K562 (cell line): ENCODE data around the gene CEND1. TPM values are rescaled to one million over a fixed set of nuclear protein-coding genes. Genes with fewer than 3 reads are reported as not detected.

Experiments
- ADNP ChIP-seq: fragments of 200-800 bp; sonication (Bioruptor generic); IDR thresholded peaks from 2 replicates; pipeline ENCODE4 v1.6.1; 2016; ENCODE audit warnings: missing genetic modification characterization, missing compliant biosample characterization
- CHD2 ChIP-seq: IDR thresholded peaks from 2 replicates; pipeline ENCODE4 v1.6.1; 2011; ENCODE audit warnings: low read depth, low read length
- L3MBTL2 ChIP-seq: fragments of 450-650 bp; IDR thresholded peaks from 2 replicates; pipeline ENCODE4 v1.6.1; 2016; ENCODE audit warnings: mild to moderate bottlenecking, moderate library complexity
- NR4A1 ChIP-seq, 2 experiments: fragments of 250-450 bp in 1 of 2; fragments of 450-650 bp in 1 of 2; sonication (Bioruptor Pico) in 1 of 2; IDR thresholded peaks; 2 replicates each; pipeline versions ENCODE4 v1.4.0 to v1.6.1; 2016 to 2020; ENCODE audit warnings: mild to moderate bottlenecking in 2 of 2, missing compliant biosample characterization in 1 of 2, missing genetic modification characterization in 1 of 2, moderate library complexity in 1 of 2
- ZNF695 ChIP-seq: fragments of 450-650 bp; formaldehyde crosslinking; IDR thresholded peaks from 2 replicates; pipeline ENCODE4 v1.4.0; 2020; ENCODE audit warnings: mild to moderate bottlenecking, moderate library complexity
- polyA plus RNA-seq, 8 experiments: library from polyadenylated mRNA; depleted of rRNA in 4 of 8; stranded (reverse) in 5 of 8; unstranded in 3 of 8; fragments of >200 nt; fragmentation: Nextera tagmentation in 2 of 8; fragmentation: Illumina TruSeq in 1 of 8; extraction: Ambion mirVana in 2 of 8; extraction: Trizol in 1 of 8; gene quantifications; 2 replicates each; pipeline versions ENCODE4 v1.2.1 to v1.2.3, GENCODE V29; 2011 to 2014; ENCODE audit warnings: inconsistent platforms in 1 of 8, missing spikeins in 1 of 8
- total RNA-seq, 7 experiments: library from RNA; depleted of rRNA in 6 of 7; stranded (reverse); fragments of >200 nt in 6 of 7; fragmentation: Illumina TruSeq in 2 of 7; extraction: Trizol in 2 of 7; gene quantifications; 2 replicates each; pipeline versions ENCODE4 v1.2.1 to v1.2.3, GENCODE V29; 2011 to 2021; ENCODE audit warnings: low replicate concordance in 1 of 7
- TF ChIP-seq, protein P1 (sequence below): fragments of 450-650 bp; IDR thresholded peaks from 2 replicates; pipeline ENCODE4 v1.6.1; 2017; ENCODE audit warnings: antibody characterized with exemption, mild to moderate bottlenecking
- TF ChIP-seq, protein P2 (sequence below): fragments of 450-650 bp; IDR thresholded peaks from 2 replicates; pipeline ENCODE4 v1.6.1; 2016; ENCODE audit warnings: antibody characterized with exemption
- TF ChIP-seq, protein P3 (sequence below): fragments of 450-650 bp; formaldehyde crosslinking; IDR thresholded peaks from 2 replicates; pipeline ENCODE4 v1.4.0; 2022; ENCODE audit warnings: mild to moderate bottlenecking, moderate library complexity
- TF ChIP-seq, protein P4 (sequence below): fragments of 150-350 bp; IDR thresholded peaks from 2 replicates; pipeline ENCODE4 v1.6.1; 2014; ENCODE audit warnings: low read depth, mild to moderate bottlenecking, low read length, borderline replicate concordance
- TF ChIP-seq, protein P5 (sequence below): sonication (generic); formaldehyde crosslinking; IDR thresholded peaks from 2 replicates; pipeline ENCODE4 v1.8.1; 2023; ENCODE audit warnings: missing genetic modification reagents, mild to moderate bottlenecking, borderline replicate concordance

Gene CEND1
- total and polyA plus RNA-seq, 9 of the 15 experiments (the other 6 are each of a cell fraction or from before 2014, with no cell fraction given): 0.13 to 0.18 (median 0.16) TPM; not detected in 6

DNA sequence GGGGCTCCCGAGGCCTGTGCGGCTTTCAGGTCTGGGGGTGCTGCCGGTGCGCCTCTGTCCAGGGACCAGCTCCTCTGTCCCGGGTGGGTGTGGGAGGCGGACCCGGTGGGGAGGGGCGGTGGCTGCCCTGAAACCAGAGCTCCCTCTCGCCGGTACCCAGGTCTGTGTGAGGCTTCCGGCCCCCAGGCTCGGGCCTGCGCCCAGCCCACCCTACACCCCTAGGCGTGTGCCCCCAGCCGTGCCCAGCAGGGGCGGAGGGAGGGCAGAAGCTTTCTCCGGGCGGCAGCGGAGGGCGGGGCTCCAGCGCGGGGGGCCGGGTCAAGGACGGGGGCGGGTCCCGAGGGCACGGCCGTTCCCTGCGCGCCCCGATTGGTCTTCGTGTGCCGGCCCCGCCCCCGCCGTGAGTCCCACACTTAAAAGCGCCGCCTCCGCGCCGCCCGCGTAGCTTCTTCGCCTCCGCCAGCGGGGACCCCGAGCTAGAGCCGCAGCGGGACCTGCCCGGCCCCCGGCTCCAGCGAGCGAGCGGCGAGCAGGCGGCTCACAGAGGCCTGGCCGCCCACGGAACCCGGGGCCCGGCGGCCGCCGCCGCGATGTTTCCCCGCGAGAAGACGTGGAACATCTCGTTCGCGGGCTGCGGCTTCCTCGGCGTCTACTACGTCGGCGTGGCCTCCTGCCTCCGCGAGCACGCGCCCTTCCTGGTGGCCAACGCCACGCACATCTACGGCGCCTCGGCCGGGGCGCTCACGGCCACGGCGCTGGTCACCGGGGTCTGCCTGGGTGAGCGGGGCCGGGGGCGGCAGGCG, 29.4 kb upstream of the CEND1 start (continued):
- TF ChIP-seq, protein P1, sequence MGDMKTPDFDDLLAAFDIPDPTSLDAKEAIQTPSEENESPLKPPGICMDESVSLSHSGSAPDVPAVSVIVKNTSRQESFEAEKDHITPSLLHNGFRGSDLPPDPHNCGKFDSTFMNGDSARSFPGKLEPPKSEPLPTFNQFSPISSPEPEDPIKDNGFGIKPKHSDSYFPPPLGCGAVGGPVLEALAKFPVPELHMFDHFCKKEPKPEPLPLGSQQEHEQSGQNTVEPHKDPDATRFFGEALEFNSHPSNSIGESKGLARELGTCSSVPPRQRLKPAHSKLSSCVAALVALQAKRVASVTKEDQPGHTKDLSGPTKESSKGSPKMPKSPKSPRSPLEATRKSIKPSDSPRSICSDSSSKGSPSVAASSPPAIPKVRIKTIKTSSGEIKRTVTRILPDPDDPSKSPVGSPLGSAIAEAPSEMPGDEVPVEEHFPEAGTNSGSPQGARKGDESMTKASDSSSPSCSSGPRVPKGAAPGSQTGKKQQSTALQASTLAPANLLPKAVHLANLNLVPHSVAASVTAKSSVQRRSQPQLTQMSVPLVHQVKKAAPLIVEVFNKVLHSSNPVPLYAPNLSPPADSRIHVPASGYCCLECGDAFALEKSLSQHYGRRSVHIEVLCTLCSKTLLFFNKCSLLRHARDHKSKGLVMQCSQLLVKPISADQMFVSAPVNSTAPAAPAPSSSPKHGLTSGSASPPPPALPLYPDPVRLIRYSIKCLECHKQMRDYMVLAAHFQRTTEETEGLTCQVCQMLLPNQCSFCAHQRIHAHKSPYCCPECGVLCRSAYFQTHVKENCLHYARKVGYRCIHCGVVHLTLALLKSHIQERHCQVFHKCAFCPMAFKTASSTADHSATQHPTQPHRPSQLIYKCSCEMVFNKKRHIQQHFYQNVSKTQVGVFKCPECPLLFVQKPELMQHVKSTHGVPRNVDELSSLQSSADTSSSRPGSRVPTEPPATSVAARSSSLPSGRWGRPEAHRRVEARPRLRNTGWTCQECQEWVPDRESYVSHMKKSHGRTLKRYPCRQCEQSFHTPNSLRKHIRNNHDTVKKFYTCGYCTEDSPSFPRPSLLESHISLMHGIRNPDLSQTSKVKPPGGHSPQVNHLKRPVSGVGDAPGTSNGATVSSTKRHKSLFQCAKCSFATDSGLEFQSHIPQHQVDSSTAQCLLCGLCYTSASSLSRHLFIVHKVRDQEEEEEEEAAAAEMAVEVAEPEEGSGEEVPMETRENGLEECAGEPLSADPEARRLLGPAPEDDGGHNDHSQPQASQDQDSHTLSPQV: peak; percentile 52; the same call in 1 of the 2 replicates
- TF ChIP-seq, protein P2, sequence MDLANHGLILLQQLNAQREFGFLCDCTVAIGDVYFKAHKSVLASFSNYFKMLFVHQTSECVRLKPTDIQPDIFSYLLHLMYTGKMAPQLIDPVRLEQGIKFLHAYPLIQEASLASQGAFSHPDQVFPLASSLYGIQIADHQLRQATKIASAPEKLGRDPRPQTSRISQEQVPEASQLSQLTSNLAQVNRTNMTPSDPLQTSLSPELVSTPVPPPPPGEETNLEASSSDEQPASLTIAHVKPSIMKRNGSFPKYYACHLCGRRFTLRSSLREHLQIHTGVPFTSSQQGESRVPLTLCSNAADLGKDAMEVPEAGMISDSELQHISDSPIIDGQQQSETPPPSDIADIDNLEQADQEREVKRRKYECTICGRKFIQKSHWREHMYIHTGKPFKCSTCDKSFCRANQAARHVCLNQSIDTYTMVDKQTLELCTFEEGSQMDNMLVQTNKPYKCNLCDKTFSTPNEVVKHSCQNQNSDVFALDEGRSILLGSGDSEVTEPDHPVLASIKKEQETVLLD: 0 out of 2 replicates have a peak, but pooled peaks have one; percentile 49
- TF ChIP-seq L3MBTL2 (peak; percentile 72), ADNP (tag) (no peak), ZNF695 (no peak), NR4A1 (CRISPR knock-in tag; IDR thresholded peaks at IDR 0.05) (0 out of 2 replicates have a peak, but pooled peaks have one; percentile 21), NR4A1 (tag; IDR thresholded peaks at IDR 0.05) (no peak), CHD2 (peak; percentile 79)
- TF ChIP-seq, protein P3, sequence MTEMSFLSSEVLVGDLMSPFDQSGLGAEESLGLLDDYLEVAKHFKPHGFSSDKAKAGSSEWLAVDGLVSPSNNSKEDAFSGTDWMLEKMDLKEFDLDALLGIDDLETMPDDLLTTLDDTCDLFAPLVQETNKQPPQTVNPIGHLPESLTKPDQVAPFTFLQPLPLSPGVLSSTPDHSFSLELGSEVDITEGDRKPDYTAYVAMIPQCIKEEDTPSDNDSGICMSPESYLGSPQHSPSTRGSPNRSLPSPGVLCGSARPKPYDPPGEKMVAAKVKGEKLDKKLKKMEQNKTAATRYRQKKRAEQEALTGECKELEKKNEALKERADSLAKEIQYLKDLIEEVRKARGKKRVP (CRISPR knock-in tag): no peak
- TF ChIP-seq, protein P4, sequence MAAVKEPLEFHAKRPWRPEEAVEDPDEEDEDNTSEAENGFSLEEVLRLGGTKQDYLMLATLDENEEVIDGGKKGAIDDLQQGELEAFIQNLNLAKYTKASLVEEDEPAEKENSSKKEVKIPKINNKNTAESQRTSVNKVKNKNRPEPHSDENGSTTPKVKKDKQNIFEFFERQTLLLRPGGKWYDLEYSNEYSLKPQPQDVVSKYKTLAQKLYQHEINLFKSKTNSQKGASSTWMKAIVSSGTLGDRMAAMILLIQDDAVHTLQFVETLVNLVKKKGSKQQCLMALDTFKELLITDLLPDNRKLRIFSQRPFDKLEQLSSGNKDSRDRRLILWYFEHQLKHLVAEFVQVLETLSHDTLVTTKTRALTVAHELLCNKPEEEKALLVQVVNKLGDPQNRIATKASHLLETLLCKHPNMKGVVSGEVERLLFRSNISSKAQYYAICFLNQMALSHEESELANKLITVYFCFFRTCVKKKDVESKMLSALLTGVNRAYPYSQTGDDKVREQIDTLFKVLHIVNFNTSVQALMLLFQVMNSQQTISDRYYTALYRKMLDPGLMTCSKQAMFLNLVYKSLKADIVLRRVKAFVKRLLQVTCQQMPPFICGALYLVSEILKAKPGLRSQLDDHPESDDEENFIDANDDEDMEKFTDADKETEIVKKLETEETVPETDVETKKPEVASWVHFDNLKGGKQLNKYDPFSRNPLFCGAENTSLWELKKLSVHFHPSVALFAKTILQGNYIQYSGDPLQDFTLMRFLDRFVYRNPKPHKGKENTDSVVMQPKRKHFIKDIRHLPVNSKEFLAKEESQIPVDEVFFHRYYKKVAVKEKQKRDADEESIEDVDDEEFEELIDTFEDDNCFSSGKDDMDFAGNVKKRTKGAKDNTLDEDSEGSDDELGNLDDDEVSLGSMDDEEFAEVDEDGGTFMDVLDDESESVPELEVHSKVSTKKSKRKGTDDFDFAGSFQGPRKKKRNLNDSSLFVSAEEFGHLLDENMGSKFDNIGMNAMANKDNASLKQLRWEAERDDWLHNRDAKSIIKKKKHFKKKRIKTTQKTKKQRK: no peak
- TF ChIP-seq, protein P5, sequence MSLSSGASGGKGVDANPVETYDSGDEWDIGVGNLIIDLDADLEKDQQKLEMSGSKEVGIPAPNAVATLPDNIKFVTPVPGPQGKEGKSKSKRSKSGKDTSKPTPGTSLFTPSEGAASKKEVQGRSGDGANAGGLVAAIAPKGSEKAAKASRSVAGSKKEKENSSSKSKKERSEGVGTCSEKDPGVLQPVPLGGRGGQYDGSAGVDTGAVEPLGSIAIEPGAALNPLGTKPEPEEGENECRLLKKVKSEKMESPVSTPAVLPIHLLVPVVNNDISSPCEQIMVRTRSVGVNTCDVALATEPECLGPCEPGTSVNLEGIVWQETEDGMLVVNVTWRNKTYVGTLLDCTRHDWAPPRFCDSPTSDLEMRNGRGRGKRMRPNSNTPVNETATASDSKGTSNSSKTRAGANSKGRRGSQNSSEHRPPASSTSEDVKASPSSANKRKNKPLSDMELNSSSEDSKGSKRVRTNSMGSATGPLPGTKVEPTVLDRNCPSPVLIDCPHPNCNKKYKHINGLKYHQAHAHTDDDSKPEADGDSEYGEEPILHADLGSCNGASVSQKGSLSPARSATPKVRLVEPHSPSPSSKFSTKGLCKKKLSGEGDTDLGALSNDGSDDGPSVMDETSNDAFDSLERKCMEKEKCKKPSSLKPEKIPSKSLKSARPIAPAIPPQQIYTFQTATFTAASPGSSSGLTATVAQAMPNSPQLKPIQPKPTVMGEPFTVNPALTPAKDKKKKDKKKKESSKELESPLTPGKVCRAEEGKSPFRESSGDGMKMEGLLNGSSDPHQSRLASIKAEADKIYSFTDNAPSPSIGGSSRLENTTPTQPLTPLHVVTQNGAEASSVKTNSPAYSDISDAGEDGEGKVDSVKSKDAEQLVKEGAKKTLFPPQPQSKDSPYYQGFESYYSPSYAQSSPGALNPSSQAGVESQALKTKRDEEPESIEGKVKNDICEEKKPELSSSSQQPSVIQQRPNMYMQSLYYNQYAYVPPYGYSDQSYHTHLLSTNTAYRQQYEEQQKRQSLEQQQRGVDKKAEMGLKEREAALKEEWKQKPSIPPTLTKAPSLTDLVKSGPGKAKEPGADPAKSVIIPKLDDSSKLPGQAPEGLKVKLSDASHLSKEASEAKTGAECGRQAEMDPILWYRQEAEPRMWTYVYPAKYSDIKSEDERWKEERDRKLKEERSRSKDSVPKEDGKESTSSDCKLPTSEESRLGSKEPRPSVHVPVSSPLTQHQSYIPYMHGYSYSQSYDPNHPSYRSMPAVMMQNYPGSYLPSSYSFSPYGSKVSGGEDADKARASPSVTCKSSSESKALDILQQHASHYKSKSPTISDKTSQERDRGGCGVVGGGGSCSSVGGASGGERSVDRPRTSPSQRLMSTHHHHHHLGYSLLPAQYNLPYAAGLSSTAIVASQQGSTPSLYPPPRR (CRISPR knock-in tag): no peak
